ENCODE measurements around the gene ZNF76.

Gene ZNF76

DNA sequence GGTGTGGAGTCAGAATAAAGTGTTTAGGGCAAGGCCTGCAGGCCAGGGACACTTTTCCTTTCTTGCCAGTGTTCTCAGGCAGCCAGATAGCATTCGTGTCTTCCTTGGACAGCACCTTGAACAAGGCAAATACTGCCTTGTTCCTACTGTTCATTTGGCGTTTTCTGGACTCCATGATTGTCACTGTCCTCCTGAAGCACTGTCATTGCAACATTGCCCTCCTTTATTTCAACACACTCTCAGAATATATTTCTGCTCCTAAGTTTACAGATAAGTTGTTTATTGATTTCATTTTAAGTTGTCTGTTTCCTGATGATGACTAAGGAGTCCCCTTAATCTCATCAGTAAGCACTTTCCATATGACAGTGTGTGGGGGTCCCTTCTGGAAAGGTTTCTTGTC is 22.9 kb downstream of the ZNF76 start:
- Histone ChIP-seq H3K36me3 (ENCODE audit: insufficient read depth, insufficient read length, low read length) (peaks cover 26% of the 10 kb centered on the region), H3K9ac (ENCODE audit: insufficient read length, low read depth) (no peak overlapping the region), H3K4me3 (ENCODE audit: insufficient read length, low read depth) (no peak overlapping the region), H3K9me3 (ENCODE audit: insufficient read depth, low read length) (no peaks in the 10 kb centered on the region), H3K27me3 (ENCODE audit: insufficient read depth, insufficient read length) (no peaks in the 10 kb centered on the region), H3K4me1 (ENCODE audit: insufficient read depth, insufficient read length) (no peaks in the 10 kb centered on the region)
- no peak for TF ChIP-seq ZNF274 (IDR thresholded peaks at IDR 0.05; ENCODE audit: low read depth, low read length)
- no peak for TF ChIP-seq SUZ12 (IDR thresholded peaks at IDR 0.05; ENCODE audit: extremely low read depth, insufficient read depth, insufficient read length)
- TF ChIP-seq YY1 (IDR thresholded peaks at IDR 0.05; ENCODE audit: insufficient read depth, insufficient read length), result no peak
- no peak for DNase-seq (ENCODE audit: low read depth, low spot score)

DNA sequence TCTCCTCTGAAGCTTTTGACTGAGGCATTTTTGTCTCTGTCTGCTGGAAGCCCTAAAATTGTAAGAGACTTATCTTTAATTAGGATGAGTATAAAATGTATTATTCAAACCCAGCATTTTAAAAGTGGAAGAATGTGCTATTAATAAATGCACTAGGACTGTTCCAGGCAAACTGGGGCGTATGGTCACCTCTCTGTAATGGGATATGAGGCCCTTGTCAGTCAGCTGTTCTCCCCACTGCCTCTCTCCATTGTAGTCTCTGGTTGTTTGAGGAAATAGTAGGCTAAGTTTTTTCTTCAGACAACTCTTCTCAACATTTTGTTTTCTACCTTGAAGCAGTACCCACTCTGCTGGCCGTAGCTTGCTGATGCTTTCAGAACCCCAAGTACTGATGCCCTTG is 23.8 kb downstream of the ZNF76 start:
- Histone ChIP-seq H3K4me3 (ENCODE audit: insufficient read length, low read depth) (no peak overlapping the region), H3K27me3 (ENCODE audit: insufficient read depth, insufficient read length) (no peaks in the 10 kb centered on the region), H3K9ac (ENCODE audit: insufficient read length, low read depth) (no peak overlapping the region), H3K9me3 (ENCODE audit: insufficient read depth, low read length) (no peaks in the 10 kb centered on the region), H3K4me1 (ENCODE audit: insufficient read depth, insufficient read length) (no peaks in the 10 kb centered on the region), H3K36me3 (ENCODE audit: insufficient read depth, insufficient read length, low read length) (peaks cover 34% of the 10 kb centered on the region)
- no peak for TF ChIP-seq YY1 (IDR thresholded peaks at IDR 0.05; ENCODE audit: insufficient read depth, insufficient read length)
- no peak for TF ChIP-seq ZNF274 (IDR thresholded peaks at IDR 0.05; ENCODE audit: low read depth, low read length)
- no peak for TF ChIP-seq SUZ12 (IDR thresholded peaks at IDR 0.05; ENCODE audit: extremely low read depth, insufficient read depth, insufficient read length)
- DNase-seq (ENCODE audit: low read depth, low spot score), result no peak

DNA sequence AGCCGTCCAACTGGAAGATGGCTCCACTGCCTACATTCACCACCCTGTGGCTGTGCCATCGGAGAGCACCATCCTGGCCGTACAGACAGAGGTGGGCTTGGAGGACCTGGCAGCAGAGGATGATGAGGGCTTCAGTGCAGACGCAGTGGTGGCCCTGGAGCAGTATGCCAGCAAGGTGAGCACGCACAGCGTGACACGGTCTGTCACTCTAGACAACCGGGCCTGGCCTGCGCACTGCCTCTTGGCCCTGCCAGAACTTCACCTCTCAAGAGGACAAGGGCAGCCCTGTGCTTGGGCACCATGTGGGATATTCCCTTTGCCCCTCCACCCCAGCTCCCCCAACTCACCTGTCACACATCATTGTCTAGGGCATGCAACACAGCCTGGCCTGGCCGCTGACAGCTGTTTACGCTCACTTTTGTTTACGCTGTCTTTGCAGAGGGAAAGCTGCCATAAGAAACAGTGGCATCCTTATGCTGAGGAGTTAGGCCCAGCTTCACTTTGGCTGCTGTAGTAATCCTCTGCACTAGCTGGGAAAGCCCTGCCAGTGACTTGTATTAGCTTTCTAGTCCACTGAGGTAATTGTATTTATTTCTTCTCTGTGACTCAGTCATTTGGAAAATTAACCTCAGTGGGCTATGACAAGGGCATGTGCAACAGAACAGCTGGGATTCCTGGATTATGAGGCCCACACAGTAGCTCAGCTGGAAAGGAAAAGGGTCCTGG is 28.3 kb downstream of the ZNF76 start:
- no peaks in the 10 kb centered on the region for H3K27me3 ChIP-seq (ENCODE audit: insufficient read depth, insufficient read length)
- no peak overlapping the region for H3K9ac ChIP-seq (ENCODE audit: insufficient read length, low read depth)
- DNase-seq (ENCODE audit: low read depth, low spot score), result no peak
- H3K36me3 ChIP-seq (ENCODE audit: insufficient read depth, insufficient read length, low read length), result peaks cover 61% of the 10 kb centered on the region
- H3K4me3 ChIP-seq (ENCODE audit: insufficient read length, low read depth), result no peak overlapping the region
- H3K4me1 ChIP-seq (ENCODE audit: insufficient read depth, insufficient read length), result no peaks in the 10 kb centered on the region
- TF ChIP-seq YY1 (IDR thresholded peaks at IDR 0.05; ENCODE audit: insufficient read depth, insufficient read length), result no peak
- TF ChIP-seq SUZ12 (IDR thresholded peaks at IDR 0.05; ENCODE audit: extremely low read depth, insufficient read depth, insufficient read length), result no peak
- no peak for TF ChIP-seq ZNF274 (IDR thresholded peaks at IDR 0.05; ENCODE audit: low read depth, low read length)
- H3K9me3 ChIP-seq (ENCODE audit: insufficient read depth, low read length), result no peaks in the 10 kb centered on the region

DNA sequence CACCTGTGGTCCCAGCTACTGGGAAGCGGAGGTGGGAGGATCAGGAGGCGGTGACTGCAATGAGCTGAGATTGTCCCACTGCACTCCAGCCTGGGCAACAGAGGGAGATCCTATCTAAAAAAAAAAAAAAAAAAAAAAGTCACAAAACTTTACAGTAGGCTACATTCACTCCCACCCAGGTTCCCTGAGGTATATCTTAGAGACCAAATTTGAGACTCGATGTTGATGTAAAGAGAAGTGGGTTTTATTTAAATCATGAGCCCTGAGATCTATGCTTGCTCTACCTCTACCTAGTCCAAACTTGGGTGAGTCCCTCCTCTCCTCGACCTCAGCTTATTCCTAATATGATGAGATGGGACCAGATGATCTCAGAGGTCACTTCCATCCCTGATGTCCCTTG is 29.3 kb downstream of the ZNF76 start:
- Histone ChIP-seq H3K9me3 (ENCODE audit: insufficient read depth, low read length) (no peaks in the 10 kb centered on the region), H3K4me1 (ENCODE audit: insufficient read depth, insufficient read length) (no peaks in the 10 kb centered on the region), H3K4me3 (ENCODE audit: insufficient read length, low read depth) (no peak overlapping the region), H3K27me3 (ENCODE audit: insufficient read depth, insufficient read length) (no peaks in the 10 kb centered on the region), H3K36me3 (ENCODE audit: insufficient read depth, insufficient read length, low read length) (peaks cover 69% of the 10 kb centered on the region), H3K9ac (ENCODE audit: insufficient read length, low read depth) (no peak overlapping the region)
- no peak for TF ChIP-seq ZNF274 (IDR thresholded peaks at IDR 0.05; ENCODE audit: low read depth, low read length)
- TF ChIP-seq SUZ12 (IDR thresholded peaks at IDR 0.05; ENCODE audit: extremely low read depth, insufficient read depth, insufficient read length), result no peak
- no peak for TF ChIP-seq YY1 (IDR thresholded peaks at IDR 0.05; ENCODE audit: insufficient read depth, insufficient read length)
- DNase-seq (ENCODE audit: low read depth, low spot score), result no peak

DNA sequence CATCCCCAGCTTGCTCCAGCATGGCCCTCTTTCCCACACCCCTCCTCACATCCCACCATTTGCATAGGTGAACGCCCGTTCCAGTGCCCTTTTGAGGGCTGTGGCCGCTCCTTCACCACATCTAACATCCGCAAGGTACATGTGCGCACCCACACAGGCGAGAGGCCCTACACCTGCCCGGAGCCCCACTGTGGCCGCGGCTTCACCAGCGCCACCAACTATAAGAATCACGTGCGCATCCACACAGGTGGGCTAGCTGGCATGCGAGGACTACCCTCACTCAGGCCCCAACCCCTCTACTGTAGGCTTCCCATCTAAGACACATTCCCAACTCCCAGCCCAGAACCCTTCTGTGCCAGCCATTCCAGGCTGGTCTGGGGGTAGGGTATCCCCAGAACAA is 32.0 kb downstream of the ZNF76 start:
- Histone ChIP-seq H3K36me3 (ENCODE audit: insufficient read depth, insufficient read length, low read length) (peaks cover 82% of the 10 kb centered on the region), H3K4me3 (ENCODE audit: insufficient read length, low read depth) (no peak overlapping the region), H3K9ac (ENCODE audit: insufficient read length, low read depth) (no peak overlapping the region), H3K27me3 (ENCODE audit: insufficient read depth, insufficient read length) (no peaks in the 10 kb centered on the region), H3K9me3 (ENCODE audit: insufficient read depth, low read length) (no peaks in the 10 kb centered on the region), H3K4me1 (ENCODE audit: insufficient read depth, insufficient read length) (no peaks in the 10 kb centered on the region)
- DNase-seq (ENCODE audit: low read depth, low spot score), result no peak
- TF ChIP-seq YY1 (IDR thresholded peaks at IDR 0.05; ENCODE audit: insufficient read depth, insufficient read length) (no peak), SUZ12 (IDR thresholded peaks at IDR 0.05; ENCODE audit: extremely low read depth, insufficient read depth, insufficient read length) (no peak), ZNF274 (IDR thresholded peaks at IDR 0.05; ENCODE audit: low read depth, low read length) (no peak)

DNA sequence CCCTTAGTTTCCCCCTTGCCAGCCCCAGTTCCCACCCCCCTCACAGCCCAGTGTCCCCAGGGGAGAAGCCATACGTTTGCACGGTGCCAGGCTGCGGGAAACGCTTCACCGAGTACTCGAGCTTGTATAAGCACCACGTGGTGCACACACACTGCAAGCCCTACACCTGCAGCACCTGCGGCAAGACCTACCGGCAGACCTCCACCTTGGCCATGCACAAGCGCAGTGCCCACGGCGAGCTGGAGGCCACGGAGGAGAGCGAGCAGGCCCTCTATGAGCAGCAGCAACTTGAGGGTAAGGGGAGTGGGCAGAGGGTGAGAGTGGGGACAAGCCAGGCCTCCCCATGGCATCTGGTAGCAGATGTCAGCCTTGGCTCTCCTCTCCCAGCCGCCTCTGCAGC is 33.0 kb downstream of the ZNF76 start:
- no peaks in the 10 kb centered on the region for H3K27me3 ChIP-seq (ENCODE audit: insufficient read depth, insufficient read length)
- no peak for DNase-seq (ENCODE audit: low read depth, low spot score)
- TF ChIP-seq SUZ12 (IDR thresholded peaks at IDR 0.05; ENCODE audit: extremely low read depth, insufficient read depth, insufficient read length) (no peak), YY1 (IDR thresholded peaks at IDR 0.05; ENCODE audit: insufficient read depth, insufficient read length) (no peak), ZNF274 (IDR thresholded peaks at IDR 0.05; ENCODE audit: low read depth, low read length) (no peak)
- no peak overlapping the region for H3K4me3 ChIP-seq (ENCODE audit: insufficient read length, low read depth)
- H3K9ac ChIP-seq (ENCODE audit: insufficient read length, low read depth), result no peak overlapping the region
- H3K4me1 ChIP-seq (ENCODE audit: insufficient read depth, insufficient read length), result no peaks in the 10 kb centered on the region
- H3K9me3 ChIP-seq (ENCODE audit: insufficient read depth, low read length), result no peaks in the 10 kb centered on the region
- H3K36me3 ChIP-seq (ENCODE audit: insufficient read depth, insufficient read length, low read length), result peaks cover 74% of the 10 kb centered on the region

DNA sequence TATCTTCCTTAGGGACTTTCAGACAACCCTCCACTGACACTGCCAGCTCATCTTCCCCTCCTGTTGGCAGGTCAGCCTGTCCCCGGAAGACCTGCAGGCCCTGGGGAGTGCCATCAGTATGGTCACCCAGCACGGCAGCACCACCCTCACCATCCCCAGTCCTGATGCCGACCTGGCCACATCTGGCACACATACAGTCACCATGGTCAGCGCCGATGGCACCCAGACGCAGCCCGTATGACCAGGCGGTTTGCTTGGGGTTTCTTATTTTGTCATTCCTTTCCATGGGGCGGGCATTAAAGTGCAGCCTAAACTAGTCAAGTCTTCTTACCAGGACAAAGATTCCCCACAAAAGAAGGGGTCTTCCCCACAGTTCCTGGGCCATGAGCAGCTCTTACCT is 34.1 kb downstream of the ZNF76 start:
- Histone ChIP-seq H3K9ac (ENCODE audit: insufficient read length, low read depth) (no peak overlapping the region), H3K27me3 (ENCODE audit: insufficient read depth, insufficient read length) (no peaks in the 10 kb centered on the region), H3K4me1 (ENCODE audit: insufficient read depth, insufficient read length) (peaks cover 3% of the 10 kb centered on the region), H3K4me3 (ENCODE audit: insufficient read length, low read depth) (no peak overlapping the region), H3K9me3 (ENCODE audit: insufficient read depth, low read length) (no peaks in the 10 kb centered on the region), H3K36me3 (ENCODE audit: insufficient read depth, insufficient read length, low read length) (peaks cover 64% of the 10 kb centered on the region)
- no peak for DNase-seq (ENCODE audit: low read depth, low spot score)
- TF ChIP-seq YY1 (IDR thresholded peaks at IDR 0.05; ENCODE audit: insufficient read depth, insufficient read length), result no peak
- TF ChIP-seq SUZ12 (IDR thresholded peaks at IDR 0.05; ENCODE audit: extremely low read depth, insufficient read depth, insufficient read length), result no peak
- no peak for TF ChIP-seq ZNF274 (IDR thresholded peaks at IDR 0.05; ENCODE audit: low read depth, low read length)

Data from NT2/D1 (cell line).